CD4-positive, alpha-beta T cell treated with Interleukin-6 at 100 ng/mL for 8 hours (primary cell): Measurements from ENCODE around the gene ATXN1.

ENCODE experiments used
- DNase-seq: peaks from one replicate; pipeline ENCODE4 v3.0.0-alpha.2; 2020; ENCODE audit warnings: mixed read lengths, low spot score

Gene ATXN1

GRCh38 chr6:16743664-16744210 lies 17.5 kb downstream of the ATXN1 start:
- no peak for DNase-seq

GRCh38 chr6:16742116-16742515 lies 19.1 kb downstream of the ATXN1 start:
- DNase-seq: no peak

DNA sequence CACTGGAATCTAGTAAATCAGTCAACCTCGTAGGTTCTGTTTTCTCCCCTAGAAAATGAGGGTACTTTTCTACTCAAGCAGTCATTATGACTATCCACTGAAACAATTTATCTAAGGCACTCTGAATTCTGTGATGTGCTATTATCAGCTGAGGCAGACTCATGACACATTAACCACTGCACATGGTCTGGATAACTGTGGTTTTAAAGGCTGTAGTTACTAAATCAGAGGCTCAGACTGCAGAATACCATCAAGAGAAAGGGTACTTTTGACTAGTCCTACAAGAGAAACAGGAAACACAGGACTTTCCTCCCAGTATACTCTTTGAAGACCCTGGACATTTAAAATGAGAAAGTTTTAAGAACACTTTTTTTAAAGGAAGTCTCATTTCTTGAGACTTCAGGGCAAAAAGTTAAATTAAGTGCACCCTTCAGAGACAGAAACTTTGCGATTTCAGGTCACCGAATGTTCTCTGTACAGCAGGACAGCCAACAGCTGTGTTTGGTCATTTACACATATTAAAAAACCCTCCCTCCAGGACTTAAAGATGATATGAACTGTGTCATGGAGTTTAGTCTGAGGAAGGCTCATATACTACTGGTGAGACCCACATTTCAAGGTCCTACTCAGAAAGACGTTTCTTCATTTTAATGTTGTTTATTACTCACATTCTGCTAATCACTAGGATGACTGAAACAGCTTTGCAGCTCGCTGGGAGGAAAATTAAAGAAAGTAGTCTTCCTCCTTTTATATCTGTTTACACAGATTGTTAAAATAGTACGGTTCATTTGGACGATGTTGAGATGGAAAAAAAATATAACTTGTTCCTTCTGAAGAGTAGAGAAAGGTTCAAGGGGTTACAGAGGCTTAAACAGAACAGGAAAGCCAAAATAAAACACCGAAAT lies 19.9 kb downstream of the ATXN1 start:
- no peak for DNase-seq

- no peak for DNase-seq
These were observed 21.2 kb downstream of the ATXN1 start for GRCh38 chr6:16740097-16740496.

GRCh38 chr6:16739329-16739801 lies 21.9 kb downstream of the ATXN1 start:
- no peak for DNase-seq

- DNase-seq: no peak
These were observed 23.3 kb downstream of the ATXN1 start for GRCh38 chr6:16737925-16738324.

DNA sequence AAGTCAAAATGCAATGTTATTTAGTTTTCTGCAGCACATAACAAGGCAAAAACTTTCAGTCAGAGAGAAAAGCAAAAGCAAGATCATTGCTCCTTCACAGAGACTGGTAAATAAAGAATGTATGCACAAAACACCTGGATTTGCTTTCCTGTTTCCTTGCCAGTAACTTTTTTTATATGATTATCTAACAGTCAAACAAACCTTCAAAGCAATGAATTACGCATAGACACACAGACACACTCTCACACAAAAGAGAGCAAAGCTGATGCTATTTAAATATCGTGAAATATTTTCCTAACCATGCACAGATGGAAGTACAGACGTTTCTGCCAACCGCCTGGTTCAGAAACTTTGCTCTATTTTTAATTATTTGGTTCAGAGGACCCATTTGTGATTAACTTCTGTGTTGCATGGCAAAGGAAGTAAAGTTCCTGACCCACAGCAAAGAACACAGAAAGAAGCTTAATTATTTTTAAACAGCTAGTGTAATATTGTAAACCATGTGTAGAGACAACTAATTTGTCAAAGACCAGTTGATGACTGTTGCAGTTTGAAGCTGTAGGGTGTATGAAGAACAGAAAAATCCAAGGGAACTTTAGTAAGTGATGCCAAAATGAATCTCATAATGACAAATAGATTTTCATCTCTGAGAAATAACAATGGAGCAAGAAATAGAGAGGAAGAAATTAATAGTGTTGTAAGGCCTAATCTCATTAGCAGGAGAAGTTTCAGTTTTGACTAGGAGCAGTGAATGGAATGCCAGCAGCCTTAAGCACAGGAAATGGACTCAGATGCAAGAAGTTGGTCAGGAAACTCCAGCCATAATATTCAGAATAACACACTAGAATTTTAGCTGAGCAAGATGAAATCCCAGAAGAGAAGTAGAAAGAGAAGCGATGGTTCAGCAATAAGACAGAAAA lies 24.1 kb downstream of the ATXN1 start:
- no peak for DNase-seq

- no peak for DNase-seq
These were observed 26.2 kb downstream of the ATXN1 start for GRCh38 chr6:16735014-16735413.

GRCh38 chr6:16733085-16733484 lies 28.2 kb downstream of the ATXN1 start:
- no peak for DNase-seq

GRCh38 chr6:16731478-16732051 lies 29.7 kb downstream of the ATXN1 start:
- DNase-seq: peak; percentile 37

- no peak for DNase-seq
These were observed 30.4 kb downstream of the ATXN1 start for GRCh38 chr6:16730738-16731477.

DNA sequence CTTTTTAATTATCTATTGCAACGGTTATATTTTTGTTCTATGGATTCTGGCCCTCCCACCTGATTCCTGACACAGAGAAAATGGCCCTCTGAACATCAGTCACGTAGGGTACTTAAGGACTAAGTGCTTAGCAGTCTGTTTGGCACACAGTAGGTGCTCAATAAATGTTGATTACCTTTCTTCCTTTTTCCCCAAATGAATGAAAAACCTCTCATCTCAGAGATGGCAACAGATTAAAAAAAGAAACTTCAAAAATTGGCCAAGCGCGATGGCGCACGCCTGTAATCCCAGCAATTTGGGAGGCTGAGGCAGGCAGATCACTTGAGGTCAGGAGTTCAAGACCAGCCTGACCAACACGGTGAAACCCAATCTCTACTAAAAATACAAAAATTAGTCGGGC lies 31.5 kb downstream of the ATXN1 start:
- DNase-seq: no peak

DNA sequence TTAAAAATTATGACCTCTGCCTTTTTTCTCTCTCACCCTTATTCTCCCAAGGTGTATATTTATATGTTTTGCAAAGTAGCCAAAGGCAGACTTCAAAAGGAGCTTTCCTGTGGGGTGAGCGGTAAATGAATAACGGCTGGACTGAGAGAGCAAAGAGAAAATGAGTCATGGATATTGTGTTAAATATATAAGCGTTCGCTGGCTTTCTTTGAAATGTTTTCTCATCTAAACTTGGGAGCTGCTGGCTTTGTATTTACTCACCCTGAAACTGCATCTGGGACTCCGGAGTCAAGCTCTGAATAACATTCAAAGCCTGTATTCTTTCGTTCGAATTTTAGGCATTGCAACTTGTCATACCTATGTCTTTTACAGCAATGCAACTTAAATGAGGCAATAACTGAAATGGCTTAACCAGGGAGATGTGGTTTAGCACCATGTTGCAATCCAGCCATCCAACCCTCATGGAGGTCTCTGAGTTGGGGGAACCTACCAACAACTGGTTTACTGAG lies 32.0 kb downstream of the ATXN1 start:
- no peak for DNase-seq

- DNase-seq: no peak
These were observed 32.6 kb downstream of the ATXN1 start for GRCh38 chr6:16728513-16729182.

GRCh38 chr6:16727996-16728395 lies 33.3 kb downstream of the ATXN1 start:
- no peak for DNase-seq

DNA sequence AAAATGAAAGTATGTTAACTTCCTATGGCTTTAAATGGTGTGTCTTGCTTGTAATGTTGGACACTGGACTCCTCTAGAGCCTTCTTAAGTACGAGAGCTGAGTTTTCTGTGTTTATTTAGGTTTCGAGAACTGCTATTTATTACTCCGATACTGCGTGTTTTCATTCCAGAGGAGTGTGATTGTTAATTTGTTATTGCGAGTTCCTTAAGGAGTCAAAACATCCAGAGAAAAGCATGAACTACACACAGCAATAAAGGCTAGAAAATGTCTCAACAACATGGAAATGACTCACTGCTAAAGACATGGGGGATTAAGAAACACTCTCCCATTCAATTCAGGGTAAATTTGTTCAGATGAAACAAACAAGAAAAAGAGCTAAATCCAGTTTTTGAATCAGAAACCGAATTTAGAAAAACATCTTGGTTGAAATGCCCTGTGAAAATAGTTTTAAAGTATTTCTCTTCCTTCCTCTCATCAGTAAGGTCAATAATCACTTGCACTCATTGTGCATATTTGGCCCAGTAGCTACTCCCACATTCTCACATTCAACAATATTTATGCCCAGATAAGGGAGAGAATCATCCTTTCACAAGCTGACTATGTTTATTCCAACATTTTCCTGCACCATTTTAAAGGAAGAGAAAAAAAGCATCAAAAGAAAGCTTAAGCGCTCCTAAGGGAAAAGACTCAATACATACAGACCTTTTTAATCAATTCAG lies 36.0 kb downstream of the ATXN1 start:
- no peak for DNase-seq

DNA sequence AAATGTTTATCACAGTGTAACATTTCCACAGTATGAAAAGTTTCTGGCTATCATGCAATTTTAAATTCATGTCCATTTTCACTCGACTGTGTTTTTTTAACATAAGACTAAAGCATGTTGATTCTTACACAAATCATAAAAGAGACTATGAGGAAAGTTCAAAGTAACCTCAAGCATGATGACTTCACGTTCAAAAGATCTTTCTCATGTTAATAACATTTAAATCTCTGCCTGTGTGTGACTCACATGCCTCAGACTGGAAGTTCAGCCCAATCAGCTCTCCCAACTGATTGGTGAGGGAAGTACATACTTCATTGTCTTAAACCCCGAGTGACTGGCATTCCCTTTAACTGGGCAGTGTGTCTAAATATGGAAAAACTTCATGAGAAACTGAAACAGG lies 37.4 kb downstream of the ATXN1 start:
- no peak for DNase-seq

DNA sequence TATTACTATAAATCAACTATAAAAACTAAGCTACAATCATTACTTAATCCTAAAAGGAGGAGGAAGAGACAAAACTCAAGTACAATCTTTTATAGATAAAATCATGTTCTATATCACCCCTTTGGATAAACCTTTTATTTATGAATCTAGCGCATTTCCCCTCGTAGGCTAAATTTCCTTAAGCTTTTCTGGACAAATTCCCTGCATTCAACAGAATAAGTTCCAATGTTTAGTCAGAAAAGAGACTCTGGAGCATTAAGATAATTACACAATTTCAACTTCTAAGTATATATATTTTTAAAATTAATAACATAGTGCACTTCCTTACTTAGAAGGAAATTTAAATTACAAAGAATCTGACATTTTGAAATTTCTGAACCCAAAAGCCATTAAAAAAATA lies 37.9 kb downstream of the ATXN1 start:
- DNase-seq: no peak

- DNase-seq: no peak
These were observed 38.6 kb downstream of the ATXN1 start for GRCh38 chr6:16722630-16723029.

DNA sequence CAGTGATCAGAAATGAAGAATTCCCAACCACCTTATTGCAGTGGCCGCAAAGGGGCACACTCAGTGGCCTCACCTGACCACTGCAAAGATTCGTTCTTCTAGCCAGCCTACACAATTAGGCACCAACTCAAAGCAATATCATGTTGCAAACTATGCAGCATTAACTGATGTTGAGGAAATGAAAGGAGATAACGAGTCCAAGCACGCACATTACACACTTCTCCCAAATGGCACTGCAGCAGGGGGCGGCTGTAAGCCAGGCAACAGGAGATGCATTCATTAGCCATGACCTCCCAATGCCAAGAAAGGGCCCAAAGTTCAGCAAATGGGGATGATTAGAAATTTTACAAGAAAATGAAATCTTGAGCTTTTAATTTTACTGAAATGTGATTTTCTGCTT lies 39.3 kb downstream of the ATXN1 start:
- DNase-seq: no peak
